Esophagus squamous epithelium (tissue), 4 donors: ENCODE results near the gene SIN3B.

Source experiments
- POLR2A ChIP-seq, 4 donors: fragments of 450-650 bp; IDR thresholded peaks; one replicate each; pipeline ENCODE4 v1.6.1; 2017; ENCODE audit warnings: antibody characterized with exemption in 4 of 4, mild to moderate bottlenecking in 4 of 4, moderate library complexity in 3 of 4
- TF ChIP-seq, protein P1 (sequence below), 6 experiments: fragments of 450-650 bp in 4 of 6; fragments of 200-600 bp in 2 of 6; sonication (generic) in 2 of 6; IDR thresholded peaks; one replicate each; pipeline ENCODE4 v1.5.1; 2016 to 2019; ENCODE audit warnings: antibody characterized with exemption in 6 of 6, mild to moderate bottlenecking in 4 of 6, moderate library complexity in 4 of 6

- TF ChIP-seq, protein P1, sequence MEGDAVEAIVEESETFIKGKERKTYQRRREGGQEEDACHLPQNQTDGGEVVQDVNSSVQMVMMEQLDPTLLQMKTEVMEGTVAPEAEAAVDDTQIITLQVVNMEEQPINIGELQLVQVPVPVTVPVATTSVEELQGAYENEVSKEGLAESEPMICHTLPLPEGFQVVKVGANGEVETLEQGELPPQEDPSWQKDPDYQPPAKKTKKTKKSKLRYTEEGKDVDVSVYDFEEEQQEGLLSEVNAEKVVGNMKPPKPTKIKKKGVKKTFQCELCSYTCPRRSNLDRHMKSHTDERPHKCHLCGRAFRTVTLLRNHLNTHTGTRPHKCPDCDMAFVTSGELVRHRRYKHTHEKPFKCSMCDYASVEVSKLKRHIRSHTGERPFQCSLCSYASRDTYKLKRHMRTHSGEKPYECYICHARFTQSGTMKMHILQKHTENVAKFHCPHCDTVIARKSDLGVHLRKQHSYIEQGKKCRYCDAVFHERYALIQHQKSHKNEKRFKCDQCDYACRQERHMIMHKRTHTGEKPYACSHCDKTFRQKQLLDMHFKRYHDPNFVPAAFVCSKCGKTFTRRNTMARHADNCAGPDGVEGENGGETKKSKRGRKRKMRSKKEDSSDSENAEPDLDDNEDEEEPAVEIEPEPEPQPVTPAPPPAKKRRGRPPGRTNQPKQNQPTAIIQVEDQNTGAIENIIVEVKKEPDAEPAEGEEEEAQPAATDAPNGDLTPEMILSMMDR (IDR thresholded peaks at IDR 0.05): no peak
- TF ChIP-seq POLR2A (IDR thresholded peaks at IDR 0.05): no peak
Observed at GRCh38 chr19:16888629-16889365, 59.6 kb downstream of the SIN3B start, which contains the start of gene F2RL3.
